Esophagus squamous epithelium (tissue), 5 donors: ENCODE data around the gene SLC37A3. TPM values are rescaled to one million over a fixed set of nuclear protein-coding genes. Genes with fewer than 3 reads are reported as not detected.
"Not testable (repeated sequence)": the region's sequence is repeated elsewhere in the genome, so short reads cannot be mapped to it uniquely, and the experiment has no call there.

Experiments used
- DNase-seq: peaks from one replicate; lab custom pipeline; 2025; lab: John Stamatoyannopoulos, UW
- H3K27ac ChIP-seq, 4 donors: fragments of 200-600 bp; sonication (generic); one replicate each; pipeline ENCODE4 v1.5.1; 2016 to 2019; ENCODE audit warnings: mild to moderate bottlenecking in 1 of 4
- H3K27me3 ChIP-seq, 4 donors: fragments of 200-600 bp; sonication (generic); 1 replicate in 3 of 4; 2 replicates in 1 of 4; pipeline versions ENCODE4 v1.5.1 to v1.6.0; 2017 to 2021; ENCODE audit warnings: antibody characterized with exemption in 1 of 4
- H3K36me3 ChIP-seq, 3 donors: fragments of 200-600 bp; sonication (generic); one replicate each; pipeline ENCODE4 v1.5.1; 2016 to 2019
- H3K4me1 ChIP-seq, 3 donors: fragments of 200-600 bp; sonication (generic); one replicate each; pipeline ENCODE4 v1.5.1; 2017 to 2019
- H3K4me3 ChIP-seq, 4 donors: fragments of 200-600 bp; sonication (generic); 1 replicate in 3 of 4; 2 replicates in 1 of 4; pipeline ENCODE4 v1.5.1; 2016 to 2019; ENCODE audit warnings: mild to moderate bottlenecking in 2 of 4, moderate library complexity in 1 of 4
- H3K9me3 ChIP-seq, 3 donors: fragments of 200-600 bp; sonication (generic); one replicate each; pipeline ENCODE4 v1.5.1; 2016 to 2019
- POLR2A ChIP-seq, 4 donors: fragments of 450-650 bp; IDR thresholded peaks; one replicate each; pipeline ENCODE4 v1.6.1; 2017; ENCODE audit warnings: antibody characterized with exemption in 4 of 4, mild to moderate bottlenecking in 4 of 4, moderate library complexity in 3 of 4
- WGBS, 2 donors: methylation state at CpG; one replicate each; pipeline ENCODE4 v1.1.5; 2018; 5-methylcytosine and 5-hydroxymethylcytosine counted together
- intact Hi-C: fragments of 100-400 bp; cut with DNase I; formaldehyde crosslinking; loops from one replicate; pipeline ENCODE4 v1.15.0; 2022
- total RNA-seq, 4 donors: library from RNA; depleted of rRNA; stranded (reverse); fragments of >200 nt; gene quantifications; one replicate each; pipeline ENCODE4 v1.1.0, GENCODE V29; 2016
- TF ChIP-seq, protein P1 (sequence below), 6 experiments: fragments of 450-650 bp in 4 of 6; fragments of 200-600 bp in 2 of 6; sonication (generic) in 2 of 6; IDR thresholded peaks; one replicate each; pipeline ENCODE4 v1.5.1; 2016 to 2019; ENCODE audit warnings: antibody characterized with exemption in 6 of 6, mild to moderate bottlenecking in 4 of 6, moderate library complexity in 4 of 6
- donor health status: DM: yes; HTN: yes; CAD: no.

SLC37A3 gene
- total RNA-seq, 4 donors from 2014 or later, result 17.8 to 44.4 (median 20.9) TPM

DNA sequence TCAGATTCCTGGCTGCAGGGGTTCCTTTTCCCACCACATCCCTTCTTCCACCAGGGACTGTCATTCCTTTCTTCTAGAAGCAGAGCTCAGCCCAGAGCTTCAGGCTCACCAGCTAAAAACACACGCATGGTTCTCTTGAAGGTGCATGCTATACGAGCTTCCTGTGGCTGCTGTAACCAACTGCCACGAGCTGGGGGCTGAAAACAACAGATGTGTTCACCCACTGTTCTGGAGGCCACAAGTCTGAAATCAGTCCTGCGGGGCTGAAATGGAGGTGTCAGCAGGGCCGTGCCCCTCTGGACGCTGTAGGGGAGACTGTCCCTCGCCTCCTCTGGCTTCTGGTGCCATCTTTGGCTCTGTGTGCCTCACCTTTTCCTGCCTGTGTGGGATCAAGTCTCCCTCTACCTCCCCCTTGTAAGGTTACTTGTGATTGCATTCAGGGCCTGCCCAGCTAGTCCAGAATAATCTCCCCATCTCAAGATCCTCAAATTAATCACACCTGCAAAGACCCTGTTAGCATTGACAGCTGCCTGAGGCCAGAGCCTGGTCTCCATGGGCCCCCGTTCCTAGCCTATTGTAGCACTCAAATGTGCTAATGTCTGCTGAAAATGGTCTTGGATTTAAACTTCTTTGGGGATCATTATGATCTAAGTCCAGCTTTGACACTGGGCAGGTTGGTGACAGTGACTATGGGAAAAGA is 19.3 kb upstream of the SLC37A3 start:
- 67 to 84% methylated on average over 5 to 7 of the region's 8 CpGs for WGBS, 2 donors
- Histone ChIP-seq H3K27ac (no peak overlapping the region), H3K9me3 (no peaks in the 10 kb centered on the region), H3K27me3 (no peaks in the 10 kb centered on the region), H3K4me1 (no peaks in the 10 kb centered on the region), H3K4me3 (no peak overlapping the region), H3K36me3 (no peaks in the 10 kb centered on the region)
- TF ChIP-seq, protein P1, sequence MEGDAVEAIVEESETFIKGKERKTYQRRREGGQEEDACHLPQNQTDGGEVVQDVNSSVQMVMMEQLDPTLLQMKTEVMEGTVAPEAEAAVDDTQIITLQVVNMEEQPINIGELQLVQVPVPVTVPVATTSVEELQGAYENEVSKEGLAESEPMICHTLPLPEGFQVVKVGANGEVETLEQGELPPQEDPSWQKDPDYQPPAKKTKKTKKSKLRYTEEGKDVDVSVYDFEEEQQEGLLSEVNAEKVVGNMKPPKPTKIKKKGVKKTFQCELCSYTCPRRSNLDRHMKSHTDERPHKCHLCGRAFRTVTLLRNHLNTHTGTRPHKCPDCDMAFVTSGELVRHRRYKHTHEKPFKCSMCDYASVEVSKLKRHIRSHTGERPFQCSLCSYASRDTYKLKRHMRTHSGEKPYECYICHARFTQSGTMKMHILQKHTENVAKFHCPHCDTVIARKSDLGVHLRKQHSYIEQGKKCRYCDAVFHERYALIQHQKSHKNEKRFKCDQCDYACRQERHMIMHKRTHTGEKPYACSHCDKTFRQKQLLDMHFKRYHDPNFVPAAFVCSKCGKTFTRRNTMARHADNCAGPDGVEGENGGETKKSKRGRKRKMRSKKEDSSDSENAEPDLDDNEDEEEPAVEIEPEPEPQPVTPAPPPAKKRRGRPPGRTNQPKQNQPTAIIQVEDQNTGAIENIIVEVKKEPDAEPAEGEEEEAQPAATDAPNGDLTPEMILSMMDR (IDR thresholded peaks at IDR 0.05), result no peak
- TF ChIP-seq POLR2A (IDR thresholded peaks at IDR 0.05), result no peak
- no peak for DNase-seq
- intact Hi-C loops, result no loop called here

DNA sequence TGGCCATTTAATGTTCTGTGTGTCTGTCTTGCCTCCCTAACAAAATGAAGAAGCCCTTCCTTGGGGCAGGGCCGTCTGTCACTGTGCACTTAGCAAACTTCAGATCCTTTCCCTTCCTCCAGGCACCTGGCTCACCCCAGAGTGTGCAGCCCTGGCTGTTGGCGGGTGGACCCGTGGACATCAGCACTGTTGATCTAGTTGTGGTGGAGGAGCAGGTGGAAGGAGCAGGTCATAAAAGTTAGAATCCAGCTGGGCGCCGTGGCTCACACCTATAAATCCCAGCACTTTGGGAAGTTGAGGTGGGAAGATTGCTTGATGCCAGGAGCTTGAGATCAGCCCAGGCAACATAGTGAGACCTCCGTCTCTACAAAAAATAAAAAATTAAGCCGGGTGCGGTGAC is 18.2 kb upstream of the SLC37A3 start:
- Histone ChIP-seq H3K27ac (no peak overlapping the region), H3K9me3 (no peaks in the 10 kb centered on the region), H3K4me3 (no peak overlapping the region), H3K4me1 (no peaks in the 10 kb centered on the region), H3K27me3 (no peaks in the 10 kb centered on the region), H3K36me3 (no peaks in the 10 kb centered on the region)
- TF ChIP-seq, protein P1 (IDR thresholded peaks at IDR 0.05), result no peak
- TF ChIP-seq POLR2A (IDR thresholded peaks at IDR 0.05), result no peak
- no peak for DNase-seq
- WGBS, 2 donors, result 81 to 94% methylated on average over 5 to 8 of the region's 8 CpGs
- intact Hi-C loops, result no loop called here

DNA sequence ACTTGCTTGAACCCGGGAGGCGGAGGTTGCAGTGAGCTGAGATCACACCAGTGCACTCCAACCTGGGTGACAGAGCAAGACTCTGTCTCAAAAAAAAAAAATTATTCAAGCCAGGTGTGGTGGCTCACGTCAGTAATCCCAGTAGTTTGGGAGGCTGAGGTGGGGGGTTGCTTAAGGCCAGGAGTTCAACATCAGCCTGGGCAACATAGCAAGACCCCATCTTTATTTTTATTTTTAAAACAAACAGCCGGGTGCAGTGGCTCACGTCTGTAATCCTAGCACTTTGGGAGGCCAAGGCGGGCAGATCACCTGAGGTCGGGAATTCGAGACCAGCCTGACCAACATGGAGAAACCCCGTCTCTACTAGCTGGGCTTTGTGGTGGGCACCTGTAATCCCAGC is 17.5 kb upstream of the SLC37A3 start:
- WGBS, 2 donors, result 90 to 94% methylated on average over 5 to 9 of the region's 9 CpGs
- H3K27ac ChIP-seq, H3K9me3 ChIP-seq, DNase-seq, H3K4me1 ChIP-seq, H3K27me3 ChIP-seq, H3K36me3 ChIP-seq, intact Hi-C loops, H3K4me3 ChIP-seq: not testable (repeated sequence)

DNA sequence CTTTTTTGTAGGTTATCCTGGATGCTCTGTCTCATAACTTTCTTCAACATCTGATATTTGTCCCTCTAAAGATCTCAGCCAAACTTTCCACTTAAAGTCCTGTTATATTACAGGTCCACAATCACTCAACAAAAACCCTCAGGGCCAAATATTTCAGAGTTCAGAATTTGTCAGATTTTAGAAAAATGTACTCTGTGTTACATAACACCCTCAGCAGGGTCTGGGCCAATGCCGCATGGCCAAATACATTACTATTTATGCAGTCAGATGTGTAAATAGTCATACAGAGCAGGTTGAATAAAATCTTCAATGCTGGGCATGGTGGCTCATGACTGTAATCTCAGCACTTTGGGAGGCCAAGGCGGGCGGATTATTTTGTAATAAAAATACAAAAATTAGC is 17.0 kb upstream of the SLC37A3 start:
- intact Hi-C loops, result no loop called here
- Histone ChIP-seq H3K36me3 (no peaks in the 10 kb centered on the region), H3K27me3 (no peaks in the 10 kb centered on the region), H3K4me3 (no peak overlapping the region), H3K9me3 (no peaks in the 10 kb centered on the region), H3K4me1 (no peaks in the 10 kb centered on the region), H3K27ac (no peak overlapping the region)
- WGBS, 2 donors, result 88 to 90% methylated on average over 3 of the region's 3 CpGs
- DNase-seq, result no peak
- no peak for TF ChIP-seq POLR2A (IDR thresholded peaks at IDR 0.05)
- TF ChIP-seq, protein P1 (IDR thresholded peaks at IDR 0.05), result no peak

DNA sequence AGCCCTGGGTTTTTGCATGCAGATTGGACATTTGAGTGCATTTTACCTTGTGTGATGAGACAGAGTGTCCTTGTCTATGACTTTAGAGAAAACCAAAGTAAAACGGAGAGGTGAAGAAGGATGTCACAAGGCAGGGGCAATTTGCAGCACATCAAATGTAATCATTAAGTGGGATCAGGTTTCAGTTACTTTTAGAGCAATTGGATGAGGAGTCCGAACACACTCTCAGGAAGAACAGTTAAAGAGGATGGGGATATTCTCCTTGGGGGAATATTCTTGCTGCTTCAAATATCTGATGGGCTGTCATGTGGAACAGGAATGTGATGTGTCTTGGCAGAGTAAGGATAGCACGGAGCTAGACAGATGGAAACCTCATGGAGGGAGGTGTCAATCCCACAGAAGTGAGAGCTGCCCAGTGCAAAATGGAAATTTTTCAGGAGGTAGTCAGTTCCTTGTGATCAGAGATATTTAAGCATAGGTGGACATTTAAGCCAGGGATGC is 6.3 kb upstream of the SLC37A3 start:
- no peak for DNase-seq
- Histone ChIP-seq H3K9me3 (no peaks in the 10 kb centered on the region), H3K4me3 (peak overlapping the region in 2 of 4 donors; percentile 51 to 68), H3K36me3 (no peaks in the 10 kb centered on the region), H3K27me3 (peaks cover 0 to 6% (median 0%) of the 10 kb centered on the region in 4 donors), H3K27ac (no peak overlapping the region), H3K4me1 (peaks cover 0 to 14% (median 0%) of the 10 kb centered on the region in 3 donors)
- 39 to 64% methylated on average over 3 of the region's 3 CpGs for WGBS, 2 donors
- no peak for TF ChIP-seq POLR2A (IDR thresholded peaks at IDR 0.05)
- intact Hi-C loops, result no loop called here

DNA sequence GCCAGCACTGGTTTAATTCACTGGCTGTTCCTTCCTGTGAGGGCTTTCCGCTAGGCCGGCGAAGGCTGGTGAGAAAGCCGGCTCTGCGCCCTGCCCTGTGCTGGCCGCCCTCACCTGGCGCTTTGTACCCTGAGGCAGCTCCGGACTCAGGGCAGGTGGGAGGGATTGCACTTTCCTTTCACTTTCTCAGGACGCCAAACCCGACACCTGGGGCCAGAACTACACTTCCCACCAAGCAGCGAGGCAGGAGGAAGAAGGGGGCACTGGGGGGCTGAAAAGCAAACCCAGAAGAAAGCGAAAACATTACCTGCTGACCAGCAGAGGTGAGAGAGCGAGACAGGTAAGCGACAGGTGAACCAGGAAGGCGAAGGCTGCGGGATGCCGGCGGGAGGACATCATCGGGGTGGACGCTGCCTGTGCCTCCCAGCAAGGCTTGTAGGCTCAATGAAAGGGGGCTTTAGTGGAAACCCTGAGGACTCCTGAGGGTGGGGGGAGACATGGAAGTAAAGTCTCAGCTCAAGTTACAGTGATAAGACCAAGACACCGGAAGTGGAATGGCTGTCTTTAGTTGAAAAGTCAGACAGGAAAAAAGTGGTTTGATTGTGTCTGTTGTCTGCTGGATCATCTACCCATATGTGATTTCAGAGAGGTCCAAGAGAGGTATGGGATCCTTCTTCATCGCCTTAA is 5.7 kb upstream of the SLC37A3 start, which contains the start of gene RAB19:
Gene RAB19 (plus strand): TSS at position 181 of the 687 bp plus-strand sequence. CDS start 3,589 bp downstream, outside the sequence.
- WGBS, 2 donors, result 5 to 13% methylated on average over 17 to 21 of the region's 22 CpGs
- intact Hi-C loops, result no loop called here

More for the DNA sequence above, 5.7 kb upstream of the SLC37A3 start, which contains the start of gene RAB19:
- Histone ChIP-seq H3K27ac (peak within 1 kb of the TSS; percentile 21 to 48 (median 30)), H3K27me3 (peaks cover 0 to 6% (median 0%) of the 10 kb centered on the region in 4 donors), H3K4me1 (peaks cover 0 to 14% (median 0%) of the 10 kb centered on the region in 3 donors), H3K36me3 (no peaks in the 10 kb centered on the region), H3K4me3 (peak within 1 kb of the TSS; percentile 40 to 68 (median 51)), H3K9me3 (no peaks in the 10 kb centered on the region)
- TF ChIP-seq POLR2A (IDR thresholded peaks at IDR 0.05), result no peak
- TF ChIP-seq, protein P1 (IDR thresholded peaks at IDR 0.05), result no peak
- DNase-seq, result no peak
